ENCODE data around the gene KCTD16. TPM values are rescaled to one million over a fixed set of nuclear protein-coding genes. Genes with fewer than 3 reads are reported as not detected.

The KCTD16 gene
- polyA plus RNA-seq, 1 of the 3 experiments (the other 2 are of a cell fraction): 0.03 TPM

DNA sequence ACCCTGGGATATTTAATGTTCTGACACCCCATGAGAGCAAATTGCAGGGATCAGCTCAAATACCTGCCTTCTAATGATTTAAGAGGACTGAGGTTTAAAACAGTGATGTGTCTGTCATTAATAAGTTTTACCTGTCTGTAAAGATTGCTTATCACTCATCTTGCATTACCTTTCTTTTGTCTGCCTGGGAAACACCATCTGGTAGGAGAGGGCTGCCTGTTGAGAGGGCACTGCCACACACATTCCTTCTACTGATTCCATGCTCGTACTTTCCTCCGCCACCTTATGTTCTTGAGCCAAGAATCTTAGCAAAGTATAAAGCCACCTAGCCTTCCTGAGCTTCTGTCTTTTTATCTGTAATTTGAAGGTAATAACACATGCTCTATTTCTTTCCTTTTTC is 118.6 kb downstream of the KCTD16 start (continued):
- TF ChIP-seq, protein P1, sequence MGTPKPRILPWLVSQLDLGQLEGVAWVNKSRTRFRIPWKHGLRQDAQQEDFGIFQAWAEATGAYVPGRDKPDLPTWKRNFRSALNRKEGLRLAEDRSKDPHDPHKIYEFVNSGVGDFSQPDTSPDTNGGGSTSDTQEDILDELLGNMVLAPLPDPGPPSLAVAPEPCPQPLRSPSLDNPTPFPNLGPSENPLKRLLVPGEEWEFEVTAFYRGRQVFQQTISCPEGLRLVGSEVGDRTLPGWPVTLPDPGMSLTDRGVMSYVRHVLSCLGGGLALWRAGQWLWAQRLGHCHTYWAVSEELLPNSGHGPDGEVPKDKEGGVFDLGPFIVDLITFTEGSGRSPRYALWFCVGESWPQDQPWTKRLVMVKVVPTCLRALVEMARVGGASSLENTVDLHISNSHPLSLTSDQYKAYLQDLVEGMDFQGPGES (IDR thresholded peaks at IDR 0.05; ENCODE audit: low read depth, low read length): no peak
- TF ChIP-seq GATA2 (CRISPR knock-in tag; IDR thresholded peaks at IDR 0.05): no peak

DNA sequence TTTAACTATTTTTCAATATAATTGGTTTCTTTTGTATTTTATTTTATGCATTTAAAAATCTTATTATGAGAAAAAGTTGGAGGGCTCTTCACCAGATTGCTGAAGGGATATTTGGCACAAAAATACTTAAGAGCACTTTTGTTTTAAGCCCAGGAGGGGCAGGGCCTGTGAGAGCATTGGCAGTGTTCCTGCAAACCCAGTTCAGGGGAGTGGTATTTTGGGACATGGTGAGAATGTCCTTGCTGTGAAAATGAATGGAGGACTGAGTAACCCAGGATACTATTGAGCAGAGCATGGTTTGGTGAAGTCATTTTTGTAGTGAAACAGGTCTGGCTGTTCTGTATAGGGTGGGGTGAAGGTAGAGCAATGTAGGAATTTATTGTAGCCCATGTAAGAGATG is 121.4 kb downstream of the KCTD16 start:
- Histone ChIP-seq H3K4me3 (ENCODE audit: low read depth in 2 of 2, low read length in 1 of 2) (no peak overlapping the region), H3K4me1 (ENCODE audit: control insufficient read depth in 1 of 2, insufficient read depth in 2 of 2, low read depth in 1 of 2, low read length in 1 of 2) (no peaks in the 10 kb centered on the region), H4K20me1 (ENCODE audit: insufficient read depth) (no peaks in the 10 kb centered on the region), H3K9ac (no peak overlapping the region), H3K9me2 (no peaks in the 10 kb centered on the region), H3K4me2 (no peak overlapping the region), H3K27ac (ENCODE audit: low read depth in 2 of 2, low read length in 1 of 2) (no peak overlapping the region), H3K79me2 (ENCODE audit: insufficient read depth) (no peaks in the 10 kb centered on the region), H3K9me3 (no peaks in the 10 kb centered on the region), H2AFZ (ENCODE audit: low read depth) (no peak overlapping the region), H3K36me3 (replicated peaks in 1 of 2; ENCODE audit: control insufficient read depth in 1 of 2, insufficient read depth in 2 of 2, low read length in 1 of 2) (no peaks in the 10 kb centered on the region), H3K27me3 (ENCODE audit: insufficient read depth) (no peaks in the 10 kb centered on the region), H3F3A (replicated peaks; ENCODE audit: insufficient read depth) (no peaks in the 10 kb centered on the region)
- POLR2A ChIA-PET: no interaction called here
- DNase-seq: no peak
- TF ChIP-seq, protein P2, sequence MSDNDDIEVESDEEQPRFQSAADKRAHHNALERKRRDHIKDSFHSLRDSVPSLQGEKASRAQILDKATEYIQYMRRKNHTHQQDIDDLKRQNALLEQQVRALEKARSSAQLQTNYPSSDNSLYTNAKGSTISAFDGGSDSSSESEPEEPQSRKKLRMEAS (IDR thresholded peaks at IDR 0.05; ENCODE audit: low read depth): no peak
- no peak for TF ChIP-seq RAD21 (IDR thresholded peaks at IDR 0.05; ENCODE audit: low read length)
- TF ChIP-seq, protein P3, sequence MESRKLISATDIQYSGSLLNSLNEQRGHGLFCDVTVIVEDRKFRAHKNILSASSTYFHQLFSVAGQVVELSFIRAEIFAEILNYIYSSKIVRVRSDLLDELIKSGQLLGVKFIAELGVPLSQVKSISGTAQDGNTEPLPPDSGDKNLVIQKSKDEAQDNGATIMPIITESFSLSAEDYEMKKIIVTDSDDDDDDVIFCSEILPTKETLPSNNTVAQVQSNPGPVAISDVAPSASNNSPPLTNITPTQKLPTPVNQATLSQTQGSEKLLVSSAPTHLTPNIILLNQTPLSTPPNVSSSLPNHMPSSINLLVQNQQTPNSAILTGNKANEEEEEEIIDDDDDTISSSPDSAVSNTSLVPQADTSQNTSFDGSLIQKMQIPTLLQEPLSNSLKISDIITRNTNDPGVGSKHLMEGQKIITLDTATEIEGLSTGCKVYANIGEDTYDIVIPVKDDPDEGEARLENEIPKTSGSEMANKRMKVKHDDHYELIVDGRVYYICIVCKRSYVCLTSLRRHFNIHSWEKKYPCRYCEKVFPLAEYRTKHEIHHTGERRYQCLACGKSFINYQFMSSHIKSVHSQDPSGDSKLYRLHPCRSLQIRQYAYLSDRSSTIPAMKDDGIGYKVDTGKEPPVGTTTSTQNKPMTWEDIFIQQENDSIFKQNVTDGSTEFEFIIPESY (IDR thresholded peaks at IDR 0.05; ENCODE audit: borderline replicate concordance, low read depth): no peak
- no peak for TF ChIP-seq ELF1 (IDR thresholded peaks at IDR 0.05)
- no peak for TF ChIP-seq FOXM1 (IDR thresholded peaks at IDR 0.05; ENCODE audit: low read depth)
- TF ChIP-seq SMC3 (IDR thresholded peaks at IDR 0.05; ENCODE audit: low read depth, low read length): no peak
- TF ChIP-seq, protein P4, sequence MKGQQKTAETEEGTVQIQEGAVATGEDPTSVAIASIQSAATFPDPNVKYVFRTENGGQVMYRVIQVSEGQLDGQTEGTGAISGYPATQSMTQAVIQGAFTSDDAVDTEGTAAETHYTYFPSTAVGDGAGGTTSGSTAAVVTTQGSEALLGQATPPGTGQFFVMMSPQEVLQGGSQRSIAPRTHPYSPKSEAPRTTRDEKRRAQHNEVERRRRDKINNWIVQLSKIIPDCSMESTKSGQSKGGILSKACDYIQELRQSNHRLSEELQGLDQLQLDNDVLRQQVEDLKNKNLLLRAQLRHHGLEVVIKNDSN (IDR thresholded peaks at IDR 0.05; ENCODE audit: borderline replicate concordance, low read depth): no peak
- no peak for TF ChIP-seq FOXJ3 (CRISPR knock-in tag; IDR thresholded peaks at IDR 0.05)
- TF ChIP-seq RFX5 (IDR thresholded peaks at IDR 0.05; ENCODE audit: low read length): no peak
- TF ChIP-seq, protein P5, sequence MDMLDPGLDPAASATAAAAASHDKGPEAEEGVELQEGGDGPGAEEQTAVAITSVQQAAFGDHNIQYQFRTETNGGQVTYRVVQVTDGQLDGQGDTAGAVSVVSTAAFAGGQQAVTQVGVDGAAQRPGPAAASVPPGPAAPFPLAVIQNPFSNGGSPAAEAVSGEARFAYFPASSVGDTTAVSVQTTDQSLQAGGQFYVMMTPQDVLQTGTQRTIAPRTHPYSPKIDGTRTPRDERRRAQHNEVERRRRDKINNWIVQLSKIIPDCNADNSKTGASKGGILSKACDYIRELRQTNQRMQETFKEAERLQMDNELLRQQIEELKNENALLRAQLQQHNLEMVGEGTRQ (IDR thresholded peaks at IDR 0.05; ENCODE audit: borderline replicate concordance, low read depth, low read length): no peak
- TF ChIP-seq NFIC (IDR thresholded peaks at IDR 0.05; ENCODE audit: borderline replicate concordance): no peak
- TF ChIP-seq TAF1 (IDR thresholded peaks at IDR 0.05; ENCODE audit: borderline replicate concordance, low read depth, low read length): no peak
- no peak for TF ChIP-seq FOSL2 (IDR thresholded peaks at IDR 0.05; ENCODE audit: borderline replicate concordance, low read depth)
- no peak for TF ChIP-seq CHD2 (IDR thresholded peaks at IDR 0.05; ENCODE audit: low read length, partially characterized antibody)
- TF ChIP-seq, protein P1 (IDR thresholded peaks at IDR 0.05; ENCODE audit: low read depth, low read length): no peak
- CTCF ChIA-PET: no interaction called here

All from SK-N-SH (cell line).